ENCODE results near the gene ZNF740.
"Not testable (repeated sequence)": the region's sequence is repeated elsewhere in the genome, so short reads cannot be mapped to it uniquely, and the experiment has no call there.

The ZNF740 gene

GRCh38 chr12:53160000-53160399 is 20.5 kb upstream of the ZNF740 start:
- no peak overlapping the region for H3K27ac ChIP-seq (ENCODE audit: low read depth, low read length, severe bottlenecking)
- no peak overlapping the region for H3K4me3 ChIP-seq (ENCODE audit: extremely low read depth, insufficient read depth, low read length, poor library complexity, severe bottlenecking)
- H3K36me3 ChIP-seq (ENCODE audit: control insufficient read depth, insufficient read depth, low read length): peaks cover 5% of the 10 kb centered on the region
- 78 to 90% methylated on average over 13 to 15 of the region's 16 CpGs for WGBS, 2 experiments (ENCODE audit: insufficient coverage in 2 of 2)
- no peaks in the 10 kb centered on the region for H3K4me1 ChIP-seq (ENCODE audit: control insufficient read depth, insufficient read depth, low read length, poor library complexity, severe bottlenecking)
- no peaks in the 10 kb centered on the region for H3K9me3 ChIP-seq (ENCODE audit: control insufficient read depth, low read length)

- H3K4me1 ChIP-seq (ENCODE audit: control insufficient read depth, insufficient read depth, low read length, poor library complexity, severe bottlenecking): no peaks in the 10 kb centered on the region
- no peaks in the 10 kb centered on the region for H3K9me3 ChIP-seq (ENCODE audit: control insufficient read depth, low read length)
- no peak overlapping the region for H3K4me3 ChIP-seq (ENCODE audit: extremely low read depth, insufficient read depth, low read length, poor library complexity, severe bottlenecking)
- H3K27ac ChIP-seq (ENCODE audit: low read depth, low read length, severe bottlenecking): no peak overlapping the region
- H3K36me3 ChIP-seq (ENCODE audit: control insufficient read depth, insufficient read depth, low read length): peaks cover 5% of the 10 kb centered on the region
- WGBS, 2 experiments (ENCODE audit: insufficient coverage in 2 of 2): 75 to 81% methylated on average over 2 of the region's 2 CpGs
These were observed 19.8 kb upstream of the ZNF740 start for GRCh38 chr12:53160673-53161072.

DNA sequence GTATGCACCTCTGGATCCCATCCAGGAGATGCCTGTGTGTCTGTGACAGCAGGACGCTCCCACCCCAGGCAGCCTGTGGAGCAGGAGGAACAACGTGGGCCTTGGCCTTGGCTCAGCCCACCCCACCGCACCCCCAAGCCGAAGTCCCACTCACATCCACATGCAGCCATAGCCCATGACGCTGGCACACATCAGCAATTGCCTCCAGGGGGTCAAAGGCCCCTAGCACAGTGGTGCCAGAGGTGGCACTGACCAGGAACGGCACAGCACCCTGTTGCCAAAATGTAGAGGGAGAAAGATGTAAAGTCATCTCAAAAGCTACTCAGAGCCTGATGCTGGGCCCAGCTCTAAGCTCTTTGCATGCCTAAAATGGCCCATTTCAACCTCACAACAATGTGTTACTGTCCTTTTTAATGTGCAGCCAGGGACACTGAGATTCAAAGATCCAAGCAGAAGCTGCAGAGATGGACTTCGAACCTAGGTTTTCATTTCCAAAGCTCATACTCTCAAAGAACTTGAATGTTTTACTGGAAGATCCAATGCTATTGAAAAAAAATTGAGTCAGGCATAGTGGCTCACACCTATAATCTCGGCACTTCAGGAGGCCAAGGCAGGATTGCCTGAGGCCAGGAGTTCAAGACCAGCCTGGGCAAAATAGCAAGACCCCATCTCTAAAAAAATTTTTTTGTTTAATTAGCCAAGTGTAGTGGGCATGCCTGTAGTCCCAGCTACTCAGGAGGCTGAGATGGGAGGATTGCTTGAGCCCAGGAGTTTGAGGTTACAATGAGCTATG is 19.2 kb upstream of the ZNF740 start:
- Histone ChIP-seq H3K4me3 (ENCODE audit: extremely low read depth, insufficient read depth, low read length, poor library complexity, severe bottlenecking) (no peak overlapping the region), H3K36me3 (ENCODE audit: control insufficient read depth, insufficient read depth, low read length) (peaks cover 5% of the 10 kb centered on the region), H3K4me1 (ENCODE audit: control insufficient read depth, insufficient read depth, low read length, poor library complexity, severe bottlenecking) (no peaks in the 10 kb centered on the region), H3K27ac (ENCODE audit: low read depth, low read length, severe bottlenecking) (no peak overlapping the region), H3K9me3 (ENCODE audit: control insufficient read depth, low read length) (no peaks in the 10 kb centered on the region)
- 93% methylated on average over 5 of the region's 8 CpGs for WGBS, 2 experiments (ENCODE audit: insufficient coverage in 2 of 2)

DNA sequence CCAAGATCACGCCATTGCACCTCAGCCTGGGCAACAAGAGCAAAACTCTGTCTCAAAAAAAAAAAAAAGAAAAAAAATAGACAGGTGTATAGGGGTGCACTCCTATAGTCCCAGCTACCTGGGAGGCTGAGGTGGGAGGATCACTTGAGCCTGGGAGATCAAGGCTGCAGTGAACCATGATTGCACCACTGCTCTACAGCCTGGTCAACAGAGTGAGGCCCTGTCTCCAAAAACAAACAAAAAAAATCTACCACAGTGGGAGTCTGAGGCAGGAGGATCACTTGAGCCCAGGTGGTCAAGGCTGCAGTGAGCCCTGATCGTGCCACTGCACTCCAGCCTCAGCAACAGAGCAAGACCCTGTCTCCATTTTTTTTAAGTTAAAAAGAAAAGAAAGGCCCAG is 17.5 kb upstream of the ZNF740 start:
- H3K27ac ChIP-seq (ENCODE audit: low read depth, low read length, severe bottlenecking); H3K4me3 ChIP-seq (ENCODE audit: extremely low read depth, insufficient read depth, low read length, poor library complexity, severe bottlenecking); H3K36me3 ChIP-seq (ENCODE audit: control insufficient read depth, insufficient read depth, low read length); H3K9me3 ChIP-seq (ENCODE audit: control insufficient read depth, low read length); H3K4me1 ChIP-seq (ENCODE audit: control insufficient read depth, insufficient read depth, low read length, poor library complexity, severe bottlenecking): not testable (repeated sequence)
- WGBS, 2 experiments (ENCODE audit: insufficient coverage in 2 of 2): 84 to 100% methylated on average over 1 to 2 of the region's 2 CpGs

GRCh38 chr12:53166837-53167236 is 13.7 kb upstream of the ZNF740 start:
- H3K36me3 ChIP-seq (ENCODE audit: control insufficient read depth, insufficient read depth, low read length): peaks cover 13% of the 10 kb centered on the region
- no peaks in the 10 kb centered on the region for H3K9me3 ChIP-seq (ENCODE audit: control insufficient read depth, low read length)
- no peak overlapping the region for H3K4me3 ChIP-seq (ENCODE audit: extremely low read depth, insufficient read depth, low read length, poor library complexity, severe bottlenecking)
- no peak overlapping the region for H3K27ac ChIP-seq (ENCODE audit: low read depth, low read length, severe bottlenecking)
- peaks cover 5% of the 10 kb centered on the region for H3K4me1 ChIP-seq (ENCODE audit: control insufficient read depth, insufficient read depth, low read length, poor library complexity, severe bottlenecking)

DNA sequence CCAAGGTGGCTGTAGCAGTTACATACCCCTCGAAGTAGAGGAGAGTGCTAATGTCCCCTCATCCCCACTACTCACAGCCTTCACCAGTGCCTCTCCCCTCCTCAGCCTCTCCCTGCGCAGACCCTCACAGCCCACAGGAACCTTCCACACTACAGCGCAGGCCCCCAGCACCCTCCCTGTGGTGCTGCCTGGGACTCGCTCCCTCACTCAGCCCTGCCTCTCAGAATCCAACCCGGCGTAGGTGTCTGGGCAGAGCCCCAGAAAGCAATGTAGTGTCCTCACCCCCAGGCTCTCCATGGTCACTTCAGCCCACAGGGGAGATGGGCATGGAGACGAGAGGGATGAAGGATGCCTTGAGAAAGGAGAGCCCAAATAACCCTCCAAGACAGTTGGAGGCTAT is 10.9 kb upstream of the ZNF740 start:
- Histone ChIP-seq H3K9me3 (ENCODE audit: control insufficient read depth, low read length) (no peaks in the 10 kb centered on the region), H3K27ac (ENCODE audit: low read depth, low read length, severe bottlenecking) (no peak overlapping the region), H3K4me1 (ENCODE audit: control insufficient read depth, insufficient read depth, low read length, poor library complexity, severe bottlenecking) (peaks cover 17% of the 10 kb centered on the region), H3K36me3 (ENCODE audit: control insufficient read depth, insufficient read depth, low read length) (peaks cover 15% of the 10 kb centered on the region), H3K4me3 (ENCODE audit: extremely low read depth, insufficient read depth, low read length, poor library complexity, severe bottlenecking) (no peak overlapping the region)
- 95 to 100% methylated on average over 3 to 6 of the region's 7 CpGs for WGBS, 2 experiments (ENCODE audit: insufficient coverage in 2 of 2)

GRCh38 chr12:53170215-53170614 is 10.3 kb upstream of the ZNF740 start:
- peaks cover 20% of the 10 kb centered on the region for H3K4me1 ChIP-seq (ENCODE audit: control insufficient read depth, insufficient read depth, low read length, poor library complexity, severe bottlenecking)
- H3K36me3 ChIP-seq (ENCODE audit: control insufficient read depth, insufficient read depth, low read length): peaks cover 15% of the 10 kb centered on the region
- no peak overlapping the region for H3K4me3 ChIP-seq (ENCODE audit: extremely low read depth, insufficient read depth, low read length, poor library complexity, severe bottlenecking)
- WGBS, 2 experiments (ENCODE audit: insufficient coverage in 2 of 2): 81 to 89% methylated on average over 5 to 8 of the region's 8 CpGs
- H3K27ac ChIP-seq (ENCODE audit: low read depth, low read length, severe bottlenecking): no peak overlapping the region
- no peaks in the 10 kb centered on the region for H3K9me3 ChIP-seq (ENCODE audit: control insufficient read depth, low read length)

- peaks cover 15% of the 10 kb centered on the region for H3K36me3 ChIP-seq (ENCODE audit: control insufficient read depth, insufficient read depth, low read length)
- no peak overlapping the region for H3K4me3 ChIP-seq (ENCODE audit: extremely low read depth, insufficient read depth, low read length, poor library complexity, severe bottlenecking)
- H3K27ac ChIP-seq (ENCODE audit: low read depth, low read length, severe bottlenecking): no peak overlapping the region
- peaks cover 20% of the 10 kb centered on the region for H3K4me1 ChIP-seq (ENCODE audit: control insufficient read depth, insufficient read depth, low read length, poor library complexity, severe bottlenecking)
- no peaks in the 10 kb centered on the region for H3K9me3 ChIP-seq (ENCODE audit: control insufficient read depth, low read length)
- WGBS, 2 experiments (ENCODE audit: insufficient coverage in 2 of 2): 87 to 97% methylated on average over 8 to 12 of the region's 14 CpGs
These were observed 9.4 kb upstream of the ZNF740 start for GRCh38 chr12:53170876-53171724.

GRCh38 chr12:53171725-53172329 is 8.7 kb upstream of the ZNF740 start:
- peaks cover 15% of the 10 kb centered on the region for H3K36me3 ChIP-seq (ENCODE audit: control insufficient read depth, insufficient read depth, low read length)
- 83 to 93% methylated on average over 5 to 9 of the region's 10 CpGs for WGBS, 2 experiments (ENCODE audit: insufficient coverage in 2 of 2)
- no peaks in the 10 kb centered on the region for H3K9me3 ChIP-seq (ENCODE audit: control insufficient read depth, low read length)
- H3K4me3 ChIP-seq (ENCODE audit: extremely low read depth, insufficient read depth, low read length, poor library complexity, severe bottlenecking): no peak overlapping the region
- H3K27ac ChIP-seq (ENCODE audit: low read depth, low read length, severe bottlenecking): no peak overlapping the region
- H3K4me1 ChIP-seq (ENCODE audit: control insufficient read depth, insufficient read depth, low read length, poor library complexity, severe bottlenecking): peaks cover 20% of the 10 kb centered on the region

DNA sequence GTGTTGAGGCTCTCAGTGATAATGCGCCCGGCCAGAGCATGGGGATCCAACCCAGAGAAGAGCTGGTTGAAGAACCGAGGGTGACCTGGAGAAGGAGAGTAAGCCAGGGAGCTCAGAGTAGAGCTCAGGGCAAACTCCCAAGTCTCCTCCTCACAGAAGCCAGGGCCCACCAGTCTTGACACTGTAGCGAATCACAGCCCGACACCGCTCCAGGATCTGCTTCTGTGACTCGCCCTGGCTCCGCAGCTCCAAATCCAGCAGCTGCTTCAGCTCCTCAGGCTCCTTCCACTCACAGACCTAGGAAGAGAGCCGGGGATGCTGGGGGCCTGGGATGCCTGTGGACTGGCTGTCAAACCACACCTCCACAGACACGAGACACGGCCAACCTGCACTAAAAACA is 8.2 kb upstream of the ZNF740 start:
- Histone ChIP-seq H3K4me1 (ENCODE audit: control insufficient read depth, insufficient read depth, low read length, poor library complexity, severe bottlenecking) (peaks cover 20% of the 10 kb centered on the region), H3K27ac (ENCODE audit: low read depth, low read length, severe bottlenecking) (no peak overlapping the region), H3K4me3 (ENCODE audit: extremely low read depth, insufficient read depth, low read length, poor library complexity, severe bottlenecking) (no peak overlapping the region), H3K9me3 (ENCODE audit: control insufficient read depth, low read length) (no peaks in the 10 kb centered on the region), H3K36me3 (ENCODE audit: control insufficient read depth, insufficient read depth, low read length) (peaks cover 15% of the 10 kb centered on the region)
- 94 to 100% methylated on average over 2 to 8 of the region's 11 CpGs for WGBS, 2 experiments (ENCODE audit: insufficient coverage in 2 of 2)

Data from mesodermal cell (in vitro differentiated cells).